Fibroblast of lung (primary cell): ENCODE results near the gene CCKAR. TPM values are rescaled to one million over a fixed set of nuclear protein-coding genes. Genes with fewer than 3 reads are reported as not detected.

ENCODE experiments used
- DNase-seq, 2 donors: peaks; one replicate each; pipeline versions ENCODE4 v3.0.0 to v3.0.0-alpha.2; 2010; ENCODE audit warnings: low read depth in 2 of 2
- H2AFZ ChIP-seq: 2 replicates; pipeline ENCODE4 v1.5.1; 2012; ENCODE audit warnings: low read length, control low read depth, inconsistent platforms
- H3K27ac ChIP-seq: 2 replicates; pipeline ENCODE4 v1.5.1; 2011; ENCODE audit warnings: low read length, control low read depth; ENCODE audit not compliant: insufficient read depth
- H3K27me3 ChIP-seq: 2 replicates; pipeline ENCODE4 v1.5.1; 2011; ENCODE audit warnings: mild to moderate bottlenecking, low read length; ENCODE audit not compliant: control insufficient read depth, insufficient read depth
- H3K36me3 ChIP-seq: 2 replicates; pipeline ENCODE4 v1.5.1; 2011; ENCODE audit warnings: low read length; ENCODE audit not compliant: control insufficient read depth, insufficient read depth
- H3K4me1 ChIP-seq: 2 replicates; pipeline ENCODE4 v1.5.1; 2011; ENCODE audit warnings: low read length; ENCODE audit not compliant: control insufficient read depth, insufficient read depth; ENCODE audit errors: extremely low read depth
- H3K4me2 ChIP-seq: 2 replicates; pipeline ENCODE4 v1.5.1; 2011; ENCODE audit warnings: low read length, control low read depth; ENCODE audit not compliant: insufficient read depth; ENCODE audit errors: extremely low read depth
- H3K4me3 ChIP-seq, 4 experiments: fragments of 200-600 bp in 1 of 4; sonication (generic) in 1 of 4; replicated peaks in 1 of 4; 2 replicates each; pipeline ENCODE4 v1.5.1; 2011 to 2016; ENCODE audit warnings: low read length in 4 of 4, low read depth in 3 of 4, mild to moderate bottlenecking in 3 of 4, control low read depth in 2 of 4, inconsistent platforms in 1 of 4, mixed read lengths in 1 of 4; ENCODE audit not compliant: insufficient read depth in 1 of 4; ENCODE audit errors: control extremely low read depth in 1 of 4
- H3K79me2 ChIP-seq: 2 replicates; pipeline ENCODE4 v1.5.1; 2012; ENCODE audit warnings: mild to moderate bottlenecking, low read length, inconsistent platforms; ENCODE audit not compliant: control insufficient read depth, insufficient read depth
- H3K9ac ChIP-seq: 2 replicates; pipeline ENCODE4 v1.5.1; 2011; ENCODE audit warnings: mild to moderate bottlenecking, low read length, control low read depth; ENCODE audit not compliant: insufficient read depth
- H3K9me3 ChIP-seq: 2 replicates; pipeline ENCODE4 v1.5.1; 2012; ENCODE audit warnings: low read depth, low read length; ENCODE audit not compliant: control insufficient read depth, insufficient read depth
- H4K20me1 ChIP-seq: 2 replicates; pipeline ENCODE4 v1.5.1; 2011; ENCODE audit warnings: low read length; ENCODE audit not compliant: control insufficient read depth, insufficient read depth; ENCODE audit errors: extremely low read depth
- EZH2 ChIP-seq: IDR thresholded peaks from 2 replicates; pipeline ENCODE4 v1.5.1; 2012; ENCODE audit warnings: low read length, control low read depth, mild to moderate bottlenecking; ENCODE audit errors: missing control alignments
- polyA plus RNA-seq, 2 donors: library from polyadenylated mRNA; depleted of rRNA in 1 of 2; stranded (reverse) in 1 of 2; unstranded in 1 of 2; fragments of >200 nt; gene quantifications; 2 replicates each; pipeline ENCODE4 v1.2.1, GENCODE V29; 2011 to 2012; ENCODE audit warnings: missing spikeins in 1 of 2
- total RNA-seq: library from RNA; depleted of rRNA; stranded (reverse); fragments of >200 nt; gene quantifications from 2 replicates; pipeline ENCODE4 v1.2.1, GENCODE V29; 2014
- TF ChIP-seq, protein P1 (sequence below), 2 donors: IDR thresholded peaks in 1 of 2; conservative IDR thresholded peaks in 1 of 2; 1 replicate in 1 of 2; 2 replicates in 1 of 2; pipeline ENCODE4 v1.5.1; 2011 to 2012; ENCODE audit warnings: low read length in 2 of 2, control low read depth in 1 of 2, inconsistent platforms in 1 of 2, low read depth in 1 of 2, mild to moderate bottlenecking in 1 of 2

CCKAR gene
- total and polyA plus RNA-seq, 2 donors (not counting 1 experiment from before 2014, with no cell fraction given) = 0.59 to 0.83 TPM

DNA sequence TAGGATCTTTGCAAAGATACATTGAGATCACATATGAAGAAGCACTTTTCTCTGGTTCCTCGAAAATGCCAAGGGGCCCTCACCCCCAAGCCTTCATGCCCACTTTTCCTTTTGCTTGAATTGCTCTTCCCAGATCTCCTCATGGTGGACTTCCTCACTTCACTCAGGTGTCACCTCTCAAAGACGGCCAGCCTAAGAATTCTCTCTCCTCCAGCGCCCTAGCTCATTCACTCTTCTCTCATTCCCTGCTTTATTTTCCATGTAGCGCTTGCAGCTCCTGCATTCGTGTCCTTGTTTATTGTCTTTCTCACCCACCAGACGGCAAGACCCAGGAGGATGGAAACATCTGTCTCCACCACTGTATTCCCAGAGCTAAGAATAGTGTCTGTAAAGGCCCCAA, 32.9 kb downstream of the CCKAR start:
- H3K36me3 ChIP-seq = no peaks in the 10 kb centered on the region
- H3K9me3 ChIP-seq = no peaks in the 10 kb centered on the region
- H3K27ac ChIP-seq = no peak overlapping the region
- H3K4me2 ChIP-seq = no peak overlapping the region
- no peaks in the 10 kb centered on the region for H4K20me1 ChIP-seq
- TF ChIP-seq, protein P1, sequence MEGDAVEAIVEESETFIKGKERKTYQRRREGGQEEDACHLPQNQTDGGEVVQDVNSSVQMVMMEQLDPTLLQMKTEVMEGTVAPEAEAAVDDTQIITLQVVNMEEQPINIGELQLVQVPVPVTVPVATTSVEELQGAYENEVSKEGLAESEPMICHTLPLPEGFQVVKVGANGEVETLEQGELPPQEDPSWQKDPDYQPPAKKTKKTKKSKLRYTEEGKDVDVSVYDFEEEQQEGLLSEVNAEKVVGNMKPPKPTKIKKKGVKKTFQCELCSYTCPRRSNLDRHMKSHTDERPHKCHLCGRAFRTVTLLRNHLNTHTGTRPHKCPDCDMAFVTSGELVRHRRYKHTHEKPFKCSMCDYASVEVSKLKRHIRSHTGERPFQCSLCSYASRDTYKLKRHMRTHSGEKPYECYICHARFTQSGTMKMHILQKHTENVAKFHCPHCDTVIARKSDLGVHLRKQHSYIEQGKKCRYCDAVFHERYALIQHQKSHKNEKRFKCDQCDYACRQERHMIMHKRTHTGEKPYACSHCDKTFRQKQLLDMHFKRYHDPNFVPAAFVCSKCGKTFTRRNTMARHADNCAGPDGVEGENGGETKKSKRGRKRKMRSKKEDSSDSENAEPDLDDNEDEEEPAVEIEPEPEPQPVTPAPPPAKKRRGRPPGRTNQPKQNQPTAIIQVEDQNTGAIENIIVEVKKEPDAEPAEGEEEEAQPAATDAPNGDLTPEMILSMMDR (conservative IDR thresholded peaks at IDR 0.05 in 1 of 2, IDR thresholded peaks at IDR 0.05 in 1 of 2; ENCODE audit: low read depth in 1 of 2, low read length in 2 of 2) = no peak
- no peak for TF ChIP-seq EZH2
- H3K4me1 ChIP-seq = no peaks in the 10 kb centered on the region
- no peak overlapping the region for H2AFZ ChIP-seq
- no peak for DNase-seq
- H3K9ac ChIP-seq = no peak overlapping the region
- H3K4me3 ChIP-seq = no peak overlapping the region
- H3K79me2 ChIP-seq = no peaks in the 10 kb centered on the region
- H3K27me3 ChIP-seq = no peaks in the 10 kb centered on the region

DNA sequence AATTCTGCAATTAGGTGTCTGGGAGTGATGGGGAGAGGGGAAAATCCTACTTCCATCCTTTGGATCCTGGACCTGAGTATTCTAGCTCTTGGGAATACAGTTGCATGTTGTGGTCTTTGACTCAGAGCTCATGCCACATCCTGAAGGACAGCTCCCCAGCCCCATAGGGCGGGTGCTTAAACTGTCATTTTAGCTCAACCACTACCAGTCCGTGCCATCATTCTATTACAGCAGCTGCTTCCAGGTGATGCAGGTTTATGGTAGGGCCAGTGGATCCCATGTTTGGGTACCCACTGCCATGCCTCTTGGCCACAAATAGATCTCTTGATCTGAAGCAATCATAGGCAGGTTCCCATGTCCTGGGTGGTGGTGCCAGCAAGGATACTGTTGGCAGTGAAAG, 34.7 kb downstream of the CCKAR start:
- H2AFZ ChIP-seq = no peak overlapping the region
- no peak overlapping the region for H3K4me2 ChIP-seq
- H3K27me3 ChIP-seq = no peaks in the 10 kb centered on the region
- no peak for TF ChIP-seq EZH2
- TF ChIP-seq, protein P1 (conservative IDR thresholded peaks at IDR 0.05 in 1 of 2, IDR thresholded peaks at IDR 0.05 in 1 of 2; ENCODE audit: low read depth in 1 of 2, low read length in 2 of 2) = no peak
- no peaks in the 10 kb centered on the region for H3K4me1 ChIP-seq
- no peaks in the 10 kb centered on the region for H3K9me3 ChIP-seq
- no peaks in the 10 kb centered on the region for H3K36me3 ChIP-seq
- H3K27ac ChIP-seq = no peak overlapping the region
- H3K4me3 ChIP-seq = no peak overlapping the region
- no peak overlapping the region for H3K9ac ChIP-seq
- no peaks in the 10 kb centered on the region for H4K20me1 ChIP-seq
- H3K79me2 ChIP-seq = no peaks in the 10 kb centered on the region
- no peak for DNase-seq

DNA sequence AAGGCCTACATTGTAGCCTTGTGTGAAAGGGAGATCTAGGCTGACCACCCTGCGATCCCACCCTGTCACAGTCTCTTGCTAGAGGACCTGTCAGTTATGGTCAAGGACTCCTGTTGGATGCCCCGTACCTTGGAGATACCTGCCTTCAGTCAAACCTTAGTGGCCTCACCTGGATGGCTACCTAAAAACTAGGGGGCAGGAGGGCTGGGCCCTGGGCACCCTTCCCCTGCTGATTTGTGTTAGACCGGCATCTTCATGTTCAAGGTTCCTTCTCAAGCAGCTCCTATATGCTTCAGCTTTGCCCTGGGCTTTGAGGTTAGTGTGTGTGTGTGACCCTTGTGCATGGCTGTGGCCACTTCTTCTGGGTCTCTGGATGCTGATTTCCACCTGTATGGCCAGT, 35.3 kb downstream of the CCKAR start:
- Histone ChIP-seq H3K4me2 (no peak overlapping the region), H4K20me1 (no peaks in the 10 kb centered on the region)

More for the DNA sequence above, 35.3 kb downstream of the CCKAR start:
- H3K79me2 ChIP-seq = no peaks in the 10 kb centered on the region
- H3K4me3 ChIP-seq = no peak overlapping the region
- DNase-seq = no peak
- no peaks in the 10 kb centered on the region for H3K4me1 ChIP-seq
- TF ChIP-seq EZH2 = no peak
- TF ChIP-seq, protein P1 (conservative IDR thresholded peaks at IDR 0.05 in 1 of 2, IDR thresholded peaks at IDR 0.05 in 1 of 2; ENCODE audit: low read depth in 1 of 2, low read length in 2 of 2) = no peak
- no peaks in the 10 kb centered on the region for H3K27me3 ChIP-seq
- no peaks in the 10 kb centered on the region for H3K36me3 ChIP-seq
- H3K9ac ChIP-seq = no peak overlapping the region
- H2AFZ ChIP-seq = no peak overlapping the region
- H3K9me3 ChIP-seq = no peaks in the 10 kb centered on the region
- no peak overlapping the region for H3K27ac ChIP-seq
